H9 (cell line): Measurements from ENCODE around the gene MME. TPM values are rescaled to one million over a fixed set of nuclear protein-coding genes. Genes with fewer than 3 reads are reported as not detected.

Experiments
- DNase-seq: peaks from one replicate; pipeline ENCODE4 v3.0.0-alpha.2; 2017
- H2AFZ ChIP-seq: one replicate; pipeline ENCODE4 v1.6.1; 2013; ENCODE audit warnings: mild to moderate bottlenecking, low read length, control low read depth, moderate library complexity
- H2AK5ac ChIP-seq: 2 replicates; pipeline ENCODE4 v1.6.1; 2013; ENCODE audit warnings: low read length, control low read depth, mixed read lengths; ENCODE audit not compliant: insufficient read length
- H2BK120ac ChIP-seq: one replicate; pipeline ENCODE4 v1.6.1; 2013; ENCODE audit warnings: low read depth, mild to moderate bottlenecking, low read length, control low read depth, inconsistent platforms; ENCODE audit not compliant: poor library complexity, severe bottlenecking
- H2BK12ac ChIP-seq: 2 replicates; pipeline ENCODE4 v1.6.1; 2013; ENCODE audit warnings: low read length, control low read depth, mixed read lengths, low read depth; ENCODE audit not compliant: insufficient read length
- H2BK15ac ChIP-seq: 2 replicates; pipeline ENCODE4 v1.6.1; 2013; ENCODE audit warnings: low read depth, low read length, control low read depth
- H2BK20ac ChIP-seq: one replicate; pipeline ENCODE4 v1.6.1; 2013; ENCODE audit warnings: low read depth, mild to moderate bottlenecking, low read length, control low read depth, inconsistent platforms; ENCODE audit not compliant: poor library complexity, severe bottlenecking
- H2BK5ac ChIP-seq: 2 replicates; pipeline ENCODE4 v1.6.1; 2013; ENCODE audit warnings: low read length, control low read depth, mixed read lengths; ENCODE audit not compliant: insufficient read length
- H3K14ac ChIP-seq: 2 replicates; pipeline ENCODE4 v1.6.1; 2013; ENCODE audit warnings: low read length, control low read depth; ENCODE audit not compliant: insufficient read depth
- H3K18ac ChIP-seq: 2 replicates; pipeline ENCODE4 v1.6.1; 2013; ENCODE audit warnings: low read depth, mild to moderate bottlenecking, mixed read lengths, low read length, control low read depth; ENCODE audit not compliant: insufficient read length
- H3K23ac ChIP-seq: 2 replicates; pipeline ENCODE4 v1.6.1; 2013; ENCODE audit warnings: low read length, control low read depth, mixed read lengths, low read depth; ENCODE audit not compliant: insufficient read length
- H3K23me2 ChIP-seq: 2 replicates; pipeline ENCODE4 v1.6.1; 2013; ENCODE audit warnings: low read depth, mild to moderate bottlenecking, mixed read lengths, low read length, control low read depth; ENCODE audit not compliant: insufficient read length, poor library complexity, severe bottlenecking
- H3K27ac ChIP-seq: 2 replicates; pipeline ENCODE4 v1.5.1; 2013; ENCODE audit warnings: low read length, control low read depth, mixed read lengths, low read depth; ENCODE audit not compliant: insufficient read length
- H3K27me3 ChIP-seq: 2 replicates; pipeline ENCODE4 v1.6.1; 2013; ENCODE audit warnings: low read length, control low read depth, inconsistent platforms; ENCODE audit not compliant: insufficient read depth
- H3K4ac ChIP-seq: 2 replicates; pipeline ENCODE4 v1.6.1; 2013; ENCODE audit warnings: low read depth, mild to moderate bottlenecking, control low read depth, inconsistent platforms, low read length, moderate library complexity
- H3K4me1 ChIP-seq: 2 replicates; pipeline ENCODE4 v1.6.1; 2013; ENCODE audit warnings: low read length, control low read depth, inconsistent platforms; ENCODE audit not compliant: insufficient read depth
- H3K4me2 ChIP-seq: 2 replicates; pipeline ENCODE4 v1.6.1; 2013; ENCODE audit warnings: low read length, control low read depth, mixed read lengths; ENCODE audit not compliant: insufficient read length, insufficient read depth
- H3K56ac ChIP-seq: 2 replicates; pipeline ENCODE4 v1.6.1; 2013; ENCODE audit warnings: low read depth, mild to moderate bottlenecking, mixed read lengths, low read length, control low read depth; ENCODE audit not compliant: insufficient read length
- H3K79me1 ChIP-seq: 2 replicates; pipeline ENCODE4 v1.6.1; 2013; ENCODE audit warnings: low read depth, mild to moderate bottlenecking, moderate library complexity, low read length, control low read depth, inconsistent platforms; ENCODE audit not compliant: insufficient read depth, poor library complexity, severe bottlenecking
- H3K79me2 ChIP-seq: 2 replicates; pipeline ENCODE4 v1.6.1; 2013; ENCODE audit warnings: low read length, control low read depth, inconsistent platforms; ENCODE audit not compliant: insufficient read depth
- H3K9ac ChIP-seq: 2 replicates; pipeline ENCODE4 v1.6.1; 2013; ENCODE audit warnings: low read length, control low read depth, mixed read lengths; ENCODE audit not compliant: insufficient read length; ENCODE audit errors: extremely low read depth
- H3K9me3 ChIP-seq: one replicate; pipeline ENCODE4 v1.6.1; 2013; ENCODE audit warnings: low read depth, low read length, inconsistent platforms; ENCODE audit not compliant: control insufficient read depth
- H3T11ph ChIP-seq: one replicate; pipeline ENCODE4 v1.6.1; 2013; ENCODE audit warnings: mild to moderate bottlenecking, low read length, control low read depth, inconsistent platforms
- H4K20me1 ChIP-seq: one replicate; pipeline ENCODE4 v1.6.1; 2013; ENCODE audit not compliant: control insufficient read depth, insufficient read length, insufficient read depth
- H4K5ac ChIP-seq: 2 replicates; pipeline ENCODE4 v1.6.1; 2013; ENCODE audit warnings: low read depth, mild to moderate bottlenecking, mixed read lengths, low read length, control low read depth; ENCODE audit not compliant: insufficient read length
- H4K8ac ChIP-seq: replicated peaks from 2 replicates; pipeline ENCODE4 v1.6.1; 2013; ENCODE audit warnings: low read length, control low read depth, mixed read lengths, low read depth; ENCODE audit not compliant: insufficient read length
- H4K91ac ChIP-seq: 2 replicates; pipeline ENCODE4 v1.6.1; 2013; ENCODE audit warnings: low read depth, mild to moderate bottlenecking, moderate library complexity, mixed read lengths, low read length, control low read depth; ENCODE audit not compliant: insufficient read length
- H3K27ac Mint-ChIP-seq, 3 experiments: 2 replicates in 2 of 3; 3 replicates in 1 of 3; pipeline ENCODE4 v1.8.0; 2020 to 2021; ENCODE audit warnings: mixed read lengths in 3 of 3, mild to moderate bottlenecking in 1 of 3, moderate library complexity in 1 of 3
- H3K27me3 Mint-ChIP-seq: 2 replicates; pipeline ENCODE4 v1.8.0; 2021; ENCODE audit warnings: low read depth, mild to moderate bottlenecking, moderate library complexity, mixed read lengths
- H3K36me3 Mint-ChIP-seq, 3 experiments: 2 replicates in 2 of 3; 3 replicates in 1 of 3; pipeline ENCODE4 v1.8.0; 2020 to 2021; ENCODE audit warnings: low read depth in 3 of 3, mixed read lengths in 3 of 3; ENCODE audit not compliant: insufficient read depth in 1 of 3
- H3K4me1 Mint-ChIP-seq, 2 experiments: 2 replicates each; pipeline ENCODE4 v1.8.0; 2020; ENCODE audit warnings: mixed read lengths in 2 of 2
- H3K4me3 Mint-ChIP-seq, 2 experiments: 2 replicates in 1 of 2; 3 replicates in 1 of 2; pipeline ENCODE4 v1.8.0; 2020 to 2021; ENCODE audit warnings: mild to moderate bottlenecking in 2 of 2, mixed read lengths in 2 of 2, moderate library complexity in 1 of 2
- H3K9me3 Mint-ChIP-seq, 2 experiments: 2 replicates in 1 of 2; 3 replicates in 1 of 2; pipeline ENCODE4 v1.8.0; 2020; ENCODE audit warnings: mild to moderate bottlenecking in 2 of 2, mixed read lengths in 2 of 2, moderate library complexity in 1 of 2
- WGBS: extraction: QIAGEN DNeasy Blood & Tissue Kit; methylation state at CpG from one replicate; pipeline ENCODE4 v1.1.7; 2013; ENCODE audit warnings: missing lambda C conversion rate, low lambda C conversion rate, mixed read lengths; ENCODE audit not compliant: insufficient read length; ENCODE audit errors: extremely low coverage; 5-methylcytosine and 5-hydroxymethylcytosine counted together
- total RNA-seq: library from RNA; stranded (reverse); gene quantifications from 2 replicates; pipeline ENCODE4 v1.2.1, GENCODE V29; 2021
- TF ChIP-seq, protein P1 (sequence below): fragments of 200-600 bp; sonication (generic); conservative IDR thresholded peaks from 3 replicates; pipeline ENCODE4 v1.8.0; 2021; ENCODE audit warnings: antibody characterized with exemption, mild to moderate bottlenecking

The MME gene
- total RNA-seq, 1 experiment from 2014 or later, result 16.4 TPM

DNA sequence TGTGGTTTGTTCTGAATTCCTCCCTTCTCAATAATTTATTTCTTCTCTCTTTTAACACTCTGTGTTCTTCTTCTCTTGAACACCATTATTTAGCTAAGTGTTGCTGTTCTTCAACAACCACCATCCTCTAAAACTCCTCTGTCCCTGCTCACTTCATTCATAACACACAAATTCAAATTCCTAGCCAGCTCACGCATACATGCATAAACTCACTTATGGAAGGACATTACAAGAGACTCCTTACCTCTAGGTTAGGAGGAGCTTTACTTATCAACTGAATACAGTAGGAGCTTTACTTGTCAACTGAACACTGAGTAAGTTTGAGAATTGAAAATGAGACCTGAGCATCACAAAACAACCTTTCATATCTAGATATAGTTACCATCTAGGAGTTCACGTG, 23.6 kb downstream of the MME start:
- H3K27me3 Mint-ChIP-seq, result no peaks in the 10 kb centered on the region

More for the DNA sequence above, 23.6 kb downstream of the MME start:
- no peak overlapping the region for H4K91ac ChIP-seq
- H2AFZ ChIP-seq, result no peak overlapping the region
- no peak overlapping the region for H3K9ac ChIP-seq
- no peak overlapping the region for H4K5ac ChIP-seq
- H3K27ac Mint-ChIP-seq, result no peak overlapping the region
- H2BK20ac ChIP-seq, result no peak overlapping the region
- H4K20me1 ChIP-seq, result no peaks in the 10 kb centered on the region
- no peak overlapping the region for H4K8ac ChIP-seq
- H3K9me3 ChIP-seq, result no peaks in the 10 kb centered on the region
- H3K14ac ChIP-seq, result no peak overlapping the region
- WGBS, result no CpG with 5 or more reads among the region's 2 CpGs
- H2BK12ac ChIP-seq, result no peak overlapping the region
- no peak overlapping the region for H3K27ac ChIP-seq
- no peaks in the 10 kb centered on the region for H3K79me2 ChIP-seq
- no peak overlapping the region for H3K4ac ChIP-seq
- no peak overlapping the region for H2BK5ac ChIP-seq
- H2BK15ac ChIP-seq, result no peak overlapping the region
- H3K18ac ChIP-seq, result no peak overlapping the region
- no peak overlapping the region for H2AK5ac ChIP-seq
- no peak for DNase-seq
- no peaks in the 10 kb centered on the region for H3K4me1 ChIP-seq
- H3K4me2 ChIP-seq, result no peak overlapping the region
- H3K23ac ChIP-seq, result no peak overlapping the region
- no peak overlapping the region for H3K4me3 Mint-ChIP-seq
- H3K56ac ChIP-seq, result no peak overlapping the region
- TF ChIP-seq, protein P1, sequence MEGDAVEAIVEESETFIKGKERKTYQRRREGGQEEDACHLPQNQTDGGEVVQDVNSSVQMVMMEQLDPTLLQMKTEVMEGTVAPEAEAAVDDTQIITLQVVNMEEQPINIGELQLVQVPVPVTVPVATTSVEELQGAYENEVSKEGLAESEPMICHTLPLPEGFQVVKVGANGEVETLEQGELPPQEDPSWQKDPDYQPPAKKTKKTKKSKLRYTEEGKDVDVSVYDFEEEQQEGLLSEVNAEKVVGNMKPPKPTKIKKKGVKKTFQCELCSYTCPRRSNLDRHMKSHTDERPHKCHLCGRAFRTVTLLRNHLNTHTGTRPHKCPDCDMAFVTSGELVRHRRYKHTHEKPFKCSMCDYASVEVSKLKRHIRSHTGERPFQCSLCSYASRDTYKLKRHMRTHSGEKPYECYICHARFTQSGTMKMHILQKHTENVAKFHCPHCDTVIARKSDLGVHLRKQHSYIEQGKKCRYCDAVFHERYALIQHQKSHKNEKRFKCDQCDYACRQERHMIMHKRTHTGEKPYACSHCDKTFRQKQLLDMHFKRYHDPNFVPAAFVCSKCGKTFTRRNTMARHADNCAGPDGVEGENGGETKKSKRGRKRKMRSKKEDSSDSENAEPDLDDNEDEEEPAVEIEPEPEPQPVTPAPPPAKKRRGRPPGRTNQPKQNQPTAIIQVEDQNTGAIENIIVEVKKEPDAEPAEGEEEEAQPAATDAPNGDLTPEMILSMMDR, result no peak
- no peaks in the 10 kb centered on the region for H3K23me2 ChIP-seq
- peaks cover 7 to 8% of the 10 kb centered on the region in 2 experiments for H3K4me1 Mint-ChIP-seq
- no peaks in the 10 kb centered on the region for H3K9me3 Mint-ChIP-seq
- H3K36me3 Mint-ChIP-seq, result peaks cover 0 to 2% (median 0%) of the 10 kb centered on the region in 3 experiments; a peak in 1 of 7 replicates
- no peaks in the 10 kb centered on the region for H3K79me1 ChIP-seq
- no peak overlapping the region for H2BK120ac ChIP-seq
- no peak overlapping the region for H3T11ph ChIP-seq
- no peaks in the 10 kb centered on the region for H3K27me3 ChIP-seq
